ENCODE measurements around the gene PCSK5.
"Not testable (repeated sequence)": the region's sequence is repeated elsewhere in the genome, so short reads cannot be mapped to it uniquely, and the experiment has no call there.

Gene PCSK5

GRCh38 chr9:76022317-76022716, 131.8 kb downstream of the PCSK5 start:
- DNase-seq, result no peak

GRCh38 chr9:76023715-76024195, 133.3 kb downstream of the PCSK5 start:
- no peak for DNase-seq

GRCh38 chr9:76025286-76025685, 134.8 kb downstream of the PCSK5 start:
- no peak for DNase-seq

- no peak for DNase-seq
Measured at GRCh38 chr9:76026796-76027195, 136.3 kb downstream of the PCSK5 start.

- no peak for DNase-seq
Measured at GRCh38 chr9:76027416-76027815, 136.9 kb downstream of the PCSK5 start.

- no peak for DNase-seq
Measured at GRCh38 chr9:76027861-76028260, 137.4 kb downstream of the PCSK5 start.

GRCh38 chr9:76032038-76032796, 141.7 kb downstream of the PCSK5 start:
- DNase-seq, result no peak

GRCh38 chr9:76032797-76033373, 142.4 kb downstream of the PCSK5 start:
- DNase-seq, result no peak

GRCh38 chr9:76034049-76034448, 143.6 kb downstream of the PCSK5 start:
- no peak for DNase-seq

GRCh38 chr9:76036762-76037161, 146.3 kb downstream of the PCSK5 start:
- DNase-seq, result no peak

- DNase-seq, result peak; percentile 32
Measured at GRCh38 chr9:76037587-76038225, 147.2 kb downstream of the PCSK5 start.

GRCh38 chr9:76038431-76038830, 148.0 kb downstream of the PCSK5 start:
- no peak for DNase-seq

GRCh38 chr9:76044266-76044819, 153.9 kb downstream of the PCSK5 start:
- no peak for DNase-seq

GRCh38 chr9:76045221-76045620, 154.7 kb downstream of the PCSK5 start:
- DNase-seq, result no peak

GRCh38 chr9:76049341-76049740, 158.9 kb downstream of the PCSK5 start:
- DNase-seq, result no peak

- DNase-seq, result no peak
Measured at GRCh38 chr9:76067696-76068095, 177.2 kb downstream of the PCSK5 start.

- DNase-seq, result no peak
Measured at GRCh38 chr9:76077537-76077936, 187.1 kb downstream of the PCSK5 start.

- not testable (repeated sequence) for DNase-seq
Measured at GRCh38 chr9:76081281-76081680, 190.8 kb downstream of the PCSK5 start.

GRCh38 chr9:76082057-76082456, 191.6 kb downstream of the PCSK5 start:
- no peak for DNase-seq

- no peak for DNase-seq
Measured at GRCh38 chr9:76085596-76085995, 195.1 kb downstream of the PCSK5 start.

- DNase-seq, result peak; percentile 38
Measured at GRCh38 chr9:76086539-76086938, 196.1 kb downstream of the PCSK5 start.

GRCh38 chr9:76087976-76088375, 197.5 kb downstream of the PCSK5 start:
- no peak for DNase-seq

- no peak for DNase-seq
Measured at GRCh38 chr9:76090330-76090729, 199.9 kb downstream of the PCSK5 start.

GRCh38 chr9:76090909-76091308, 200.4 kb downstream of the PCSK5 start:
- no peak for DNase-seq
